NCI-H187 treated with DMSO at 0.1 percent for 48 hours (cell line): ENCODE measurements around the gene PMEPA1.

ENCODE experiments used
- DNase-seq: peaks from one replicate; lab custom pipeline; 2025; lab: John Stamatoyannopoulos, UW

The PMEPA1 gene

DNA sequence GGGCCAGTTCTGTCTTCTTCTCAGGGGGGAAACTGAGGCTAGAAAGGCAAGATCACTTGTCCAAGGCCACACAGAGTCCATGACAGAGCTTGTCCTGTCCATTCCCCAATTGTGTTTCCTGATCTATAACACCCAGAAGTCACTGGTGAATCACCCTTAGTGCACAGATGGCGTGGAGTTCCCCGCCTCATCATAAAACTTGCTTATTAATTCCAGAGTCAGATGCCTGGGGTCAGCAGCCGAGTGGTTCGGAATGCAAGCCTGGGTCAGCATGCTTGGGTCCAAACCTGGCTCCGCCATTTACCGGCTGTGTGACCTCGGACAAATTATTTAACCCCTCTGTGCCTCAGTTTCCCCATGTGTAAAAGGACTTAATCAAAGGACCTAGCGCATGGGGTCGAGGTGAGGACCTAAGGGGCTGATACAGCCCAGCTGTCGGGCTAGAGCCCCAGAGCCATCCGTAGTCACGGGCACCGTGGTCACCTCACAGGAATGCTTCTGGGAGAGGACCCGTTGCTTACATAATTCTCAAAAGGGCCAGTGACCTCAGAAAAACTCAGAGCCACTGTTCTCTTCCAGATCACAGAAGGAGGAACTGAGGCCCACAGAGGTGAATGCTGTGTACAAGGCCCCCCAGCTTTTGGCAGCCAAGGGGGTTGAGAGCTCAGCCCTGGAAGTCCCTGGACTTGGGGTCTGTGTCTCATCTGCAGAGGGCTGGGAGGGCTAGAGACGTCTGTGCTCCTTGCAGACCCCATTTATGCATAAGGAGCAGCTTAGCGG is 88.2 kb downstream of the PMEPA1 start:
- DNase-seq = no peak

DNA sequence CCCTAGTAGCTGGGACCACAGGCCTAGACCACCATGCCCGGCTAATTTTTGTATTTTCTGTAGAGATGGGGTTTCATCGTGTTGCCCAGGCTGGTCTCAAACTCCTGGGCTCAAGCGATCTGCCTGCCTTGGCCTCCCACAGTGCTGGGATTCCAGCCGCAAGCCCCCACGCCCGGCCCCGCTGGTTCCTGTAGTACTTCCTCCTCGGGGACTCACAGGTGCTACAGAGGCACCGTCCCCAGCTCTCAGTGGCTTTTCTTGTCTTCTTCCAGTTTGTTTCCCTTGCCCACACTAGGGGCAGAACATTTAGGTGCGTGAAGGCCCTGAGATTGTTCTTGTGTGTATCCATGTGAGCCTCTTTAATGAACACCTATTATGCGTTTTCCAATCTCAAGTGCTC is 88.8 kb downstream of the PMEPA1 start:
- no peak for DNase-seq

DNA sequence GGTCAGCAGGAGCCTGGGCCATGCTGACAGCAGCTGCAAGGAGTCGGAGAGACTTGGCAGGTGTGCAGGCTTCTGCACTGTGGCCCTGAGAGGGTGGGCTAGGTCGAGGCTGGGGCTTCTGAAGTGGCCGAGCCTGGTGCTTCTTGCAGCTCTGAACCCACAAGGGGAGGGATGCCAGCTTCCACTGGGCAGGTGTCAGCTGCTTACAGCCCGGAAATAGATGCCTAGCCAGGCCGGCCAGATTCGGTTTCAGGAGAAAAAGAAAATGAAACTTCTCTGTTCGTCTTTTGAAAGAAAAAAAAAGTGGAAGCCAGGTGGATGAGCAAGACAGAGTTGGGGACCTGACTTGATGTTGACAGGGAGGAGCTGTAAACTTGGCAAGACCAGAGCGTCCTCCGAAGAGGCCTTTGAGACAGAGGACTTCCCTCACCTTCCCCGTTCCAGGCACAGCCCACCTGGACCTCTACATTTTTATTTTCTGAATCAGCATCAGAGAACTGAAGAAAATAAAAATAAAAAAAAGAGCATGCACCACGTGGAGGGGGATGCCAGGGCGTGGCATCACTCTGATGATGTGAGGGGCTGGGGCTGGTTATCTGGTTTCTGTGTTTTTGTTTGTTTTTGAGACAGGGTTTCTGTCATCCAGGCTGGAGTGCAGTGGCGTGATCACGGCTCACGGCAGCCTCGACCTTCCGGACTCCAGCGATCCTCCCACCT is 89.4 kb downstream of the PMEPA1 start, which contains the start of gene ZBP1:
Gene ZBP1 (minus strand): TSS at position 153 of the 717 bp plus-strand sequence. CDS start 131 bp downstream, at position 22.
- no peak for DNase-seq

DNA sequence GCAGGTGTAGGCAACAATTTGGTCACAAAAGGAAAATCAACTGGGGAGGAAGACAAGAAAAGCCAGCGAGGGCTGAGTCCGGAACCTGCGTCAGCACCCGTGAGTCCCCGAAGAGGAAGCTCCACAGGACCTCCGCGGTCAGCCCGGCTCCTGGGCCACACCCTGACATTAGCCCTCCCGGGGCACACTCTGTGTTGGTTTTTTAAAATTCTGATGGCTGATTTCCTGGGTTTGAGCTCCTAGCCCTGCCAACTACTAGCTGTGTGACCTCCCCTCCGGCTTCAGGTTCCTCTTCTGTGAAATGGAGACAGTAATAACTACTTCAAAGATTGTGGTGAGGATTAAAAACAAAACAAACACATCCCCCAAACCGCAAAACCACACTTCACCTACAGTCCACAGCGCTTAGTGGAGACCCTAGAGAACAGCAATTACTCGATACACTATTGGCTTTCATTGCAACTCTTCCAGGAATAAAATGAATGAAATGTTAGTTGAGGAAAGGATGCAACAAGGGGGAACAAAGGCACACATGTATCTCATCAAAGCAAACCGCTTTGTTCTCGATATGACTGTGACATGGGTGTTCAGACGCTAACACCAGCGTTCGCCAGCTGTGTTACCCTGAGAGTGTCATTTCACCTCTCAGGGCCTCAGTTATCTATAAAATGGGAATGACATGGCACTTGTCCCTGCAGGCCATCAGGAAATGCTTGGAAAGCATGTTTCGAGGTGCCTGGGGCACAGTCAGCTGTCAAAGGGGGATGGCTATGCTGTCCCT is 90.6 kb downstream of the PMEPA1 start:
- DNase-seq = peak; percentile 55

DNA sequence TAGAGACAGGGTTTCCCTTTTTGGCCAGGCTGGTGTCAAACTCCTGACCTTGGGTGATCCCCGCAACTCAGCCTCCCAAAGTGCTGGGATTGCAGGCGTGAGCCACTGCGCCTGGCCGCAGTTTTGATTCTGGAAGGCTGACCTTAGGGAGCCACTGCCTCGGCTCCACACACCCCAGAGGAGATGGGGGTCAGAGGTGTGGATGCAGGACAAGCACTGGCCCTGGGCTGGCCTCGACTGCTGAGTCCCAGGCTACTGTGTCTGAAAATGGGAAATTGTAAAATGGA is 91.1 kb downstream of the PMEPA1 start:
- no peak for DNase-seq

DNA sequence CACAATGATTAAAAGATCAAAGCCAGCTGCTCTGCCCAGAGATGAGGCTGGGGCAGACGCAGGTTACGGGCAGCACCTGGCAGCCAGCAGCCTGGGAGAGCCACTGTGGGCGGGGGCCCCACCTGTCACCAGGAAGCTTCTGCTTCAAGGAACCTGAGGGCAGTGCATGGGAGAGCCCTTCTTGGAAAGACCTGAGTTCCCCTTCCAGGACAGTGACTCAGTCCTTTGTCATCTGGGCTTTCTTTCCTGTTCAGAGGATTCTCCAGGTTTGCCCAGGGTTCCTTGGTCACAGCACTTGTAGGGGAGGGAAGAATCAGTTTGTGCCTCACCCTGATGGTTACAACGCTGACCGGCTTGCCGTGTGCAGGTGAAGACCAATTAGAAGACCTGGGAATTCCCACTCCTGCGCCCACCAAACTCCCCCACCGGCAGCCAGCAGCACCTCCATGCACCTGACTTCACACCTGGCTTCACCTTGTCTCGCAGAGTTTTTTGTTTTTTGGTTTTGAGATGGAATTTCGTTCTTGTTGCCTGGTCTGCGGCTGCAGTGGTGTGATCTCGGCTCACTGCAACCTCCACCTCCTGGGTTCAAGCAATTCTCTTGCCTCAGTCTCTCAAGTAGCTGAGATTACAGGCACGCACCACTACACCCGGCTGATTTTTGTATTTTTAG is 91.6 kb downstream of the PMEPA1 start:
- DNase-seq = no peak

DNA sequence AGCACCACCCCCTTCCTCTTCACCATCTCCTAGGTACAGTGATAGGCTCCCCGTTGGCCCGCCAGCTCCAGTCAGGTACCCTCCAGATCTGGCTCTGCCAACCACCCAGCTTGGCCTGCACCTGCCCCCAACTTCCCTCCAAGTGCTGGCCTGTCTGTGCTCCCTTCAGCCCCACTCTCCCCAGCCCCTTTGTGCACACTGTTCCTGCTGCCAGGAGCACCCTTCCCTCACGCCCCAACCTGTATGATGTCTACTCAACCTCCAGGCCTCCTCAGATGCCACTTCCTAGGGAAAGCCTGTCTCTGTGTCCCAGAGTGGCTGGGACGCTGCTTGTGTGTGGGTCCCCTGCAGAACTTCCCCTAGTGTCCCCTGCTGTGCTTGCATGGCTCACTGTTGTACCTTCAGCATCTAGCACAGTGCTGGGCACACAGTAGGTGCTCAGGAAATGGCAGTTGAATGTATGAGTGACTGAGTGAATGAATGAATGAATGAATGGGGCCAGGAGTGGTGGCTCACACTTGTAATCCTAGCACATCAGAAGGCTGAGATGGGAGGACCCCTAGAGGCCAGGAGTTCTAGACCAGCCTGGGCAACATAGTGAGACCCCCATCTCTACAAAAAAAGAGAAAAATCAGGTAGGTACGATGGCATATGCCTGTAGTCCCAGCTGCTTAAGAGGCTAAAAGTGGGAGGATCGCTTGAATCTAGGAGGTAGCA is 92.6 kb downstream of the PMEPA1 start:
- no peak for DNase-seq

GRCh38 chr20:57616143-57616951 is 93.5 kb downstream of the PMEPA1 start:
- no peak for DNase-seq

GRCh38 chr20:57615445-57615811 is 94.4 kb downstream of the PMEPA1 start:
- no peak for DNase-seq

GRCh38 chr20:57614490-57615444 is 95.0 kb downstream of the PMEPA1 start:
- no peak for DNase-seq

DNA sequence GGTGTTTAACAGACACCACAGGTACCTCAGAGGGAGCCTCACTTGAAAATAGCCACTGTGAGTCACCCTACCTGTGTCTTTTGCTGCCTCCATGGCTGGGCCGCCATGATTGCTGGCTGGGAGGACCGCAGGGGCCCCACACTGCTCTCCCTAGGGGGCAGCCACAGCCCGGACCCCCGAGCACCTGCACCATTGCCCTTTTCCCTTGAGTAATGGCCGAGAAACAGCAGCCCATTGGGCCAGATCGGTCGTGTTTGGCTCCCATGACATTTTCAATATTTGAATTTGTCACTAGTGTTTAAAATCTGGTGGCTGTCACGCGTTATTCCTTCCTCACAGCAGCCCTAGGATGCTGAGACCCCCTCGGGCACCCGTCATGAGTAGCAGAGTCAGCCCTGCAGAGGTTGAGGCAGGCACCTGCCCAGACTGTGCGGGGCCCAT is 96.3 kb downstream of the PMEPA1 start:
- DNase-seq = no peak

GRCh38 chr20:57612916-57613315 is 96.9 kb downstream of the PMEPA1 start:
- no peak for DNase-seq

DNA sequence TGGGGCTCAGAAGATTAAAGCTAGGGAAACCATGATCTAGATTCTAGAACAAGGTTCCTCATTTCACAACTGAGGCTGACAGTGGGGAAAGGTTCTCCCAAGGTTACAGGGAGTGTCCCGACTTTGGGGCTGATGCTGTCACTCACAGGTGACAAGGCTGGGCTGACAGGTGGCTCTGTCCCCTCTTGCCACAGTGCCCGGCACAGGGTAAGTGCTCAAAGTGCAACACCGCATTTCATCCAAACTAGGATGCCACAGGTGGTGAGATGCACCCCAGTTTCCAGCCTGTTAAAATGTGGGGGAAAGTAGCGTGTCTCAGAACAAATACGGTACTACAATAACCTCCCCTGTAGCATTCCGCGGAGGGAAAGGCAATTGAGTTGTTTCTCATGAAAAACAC is 97.4 kb downstream of the PMEPA1 start:
- DNase-seq = no peak

GRCh38 chr20:57611586-57612311 is 98.1 kb downstream of the PMEPA1 start:
- no peak for DNase-seq

GRCh38 chr20:57610261-57610952 is 99.4 kb downstream of the PMEPA1 start:
- no peak for DNase-seq

- DNase-seq = no peak
Measured at GRCh38 chr20:57609842-57610167, 100.0 kb downstream of the PMEPA1 start.

DNA sequence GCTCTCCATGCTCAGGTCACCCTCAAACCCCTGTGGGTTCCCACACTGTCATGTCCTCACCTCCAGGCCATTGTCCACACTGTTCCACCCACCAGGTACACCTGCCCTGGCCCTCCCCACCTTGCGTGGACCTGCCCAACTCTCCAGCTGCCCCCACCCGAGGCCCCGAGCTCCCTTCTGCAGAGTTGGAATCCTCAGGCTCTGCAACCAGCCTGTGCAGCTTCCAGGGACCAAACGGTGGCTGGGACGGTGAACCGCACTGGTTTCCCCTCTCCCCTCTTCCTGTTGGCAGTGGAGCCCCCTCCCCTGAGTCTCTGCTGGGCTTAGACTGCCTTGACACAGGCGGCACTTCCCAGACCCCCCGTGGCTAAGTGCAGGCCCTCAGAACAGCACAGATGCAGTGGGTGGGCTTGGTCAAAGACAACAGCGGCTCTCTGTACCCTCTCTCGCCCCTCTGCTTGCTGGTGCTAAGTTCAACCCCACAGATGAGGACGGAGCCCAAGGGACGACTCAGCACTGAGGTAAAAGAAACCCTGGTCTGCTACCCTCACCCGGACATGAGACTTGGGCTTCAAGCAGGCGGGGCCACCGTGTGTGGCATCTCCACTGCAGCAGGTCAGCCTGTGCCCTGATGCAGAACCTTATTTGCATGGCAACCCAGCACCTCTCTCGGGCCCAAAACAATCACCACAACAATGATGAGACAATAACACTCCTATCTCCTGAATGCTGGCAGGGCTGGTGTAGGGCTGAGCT is 100.6 kb downstream of the PMEPA1 start:
- DNase-seq = no peak

- no peak for DNase-seq
Measured at GRCh38 chr20:57608516-57608915, 101.3 kb downstream of the PMEPA1 start.
